Vagina (tissue), 2 donors: ENCODE data around the gene ZNF830. TPM values are rescaled to one million over a fixed set of nuclear protein-coding genes. Genes with fewer than 3 reads are reported as not detected.

Experiments
- DNase-seq, 2 donors: peaks; one replicate each; pipeline ENCODE4 v3.0.0-alpha.2; 2017; ENCODE audit errors: extremely low spot score in 2 of 2
- H3K27ac ChIP-seq: fragments of 200-600 bp; sonication (generic); one replicate; pipeline ENCODE4 v1.5.1; 2019
- H3K27me3 ChIP-seq: fragments of 200-600 bp; sonication (generic); one replicate; pipeline ENCODE4 v1.5.1; 2019
- H3K36me3 ChIP-seq, 2 donors: fragments of 200-600 bp; sonication (generic); one replicate each; pipeline ENCODE4 v1.5.1; 2017 to 2019
- H3K4me1 ChIP-seq: fragments of 200-600 bp; sonication (generic); one replicate; pipeline ENCODE4 v1.5.1; 2019
- H3K4me3 ChIP-seq, 2 donors: fragments of 200-600 bp; sonication (generic); 1 replicate in 1 of 2; 2 replicates in 1 of 2; pipeline ENCODE4 v1.5.1; 2016 to 2019
- H3K9me3 ChIP-seq: fragments of 200-600 bp; sonication (generic); one replicate; pipeline ENCODE4 v1.5.1; 2019
- POLR2A ChIP-seq, 2 donors: fragments of 450-650 bp; IDR thresholded peaks; one replicate each; pipeline ENCODE4 v1.6.1; 2017; ENCODE audit warnings: antibody characterized with exemption in 2 of 2, mild to moderate bottlenecking in 2 of 2, moderate library complexity in 2 of 2
- POLR2AphosphoS5 ChIP-seq, 2 donors: sonication (generic); formaldehyde crosslinking; IDR thresholded peaks; one replicate each; pipeline ENCODE4 v1.9.0; 2017; ENCODE audit warnings: antibody characterized with exemption in 2 of 2, mild to moderate bottlenecking in 2 of 2, low read depth in 1 of 2; ENCODE audit not compliant: insufficient read depth in 1 of 2
- intact Hi-C: fragments of 100-400 bp; cut with DNase I; formaldehyde crosslinking; loops from one replicate; pipeline ENCODE4 v1.15.1; 2023
- total RNA-seq: library from RNA; depleted of rRNA; stranded (reverse); fragments of >200 nt; gene quantifications from one replicate; pipeline ENCODE4 v1.2.3, GENCODE V29; 2016
- TF ChIP-seq, protein P1 (sequence below), 3 experiments: fragments of 450-650 bp in 2 of 3; fragments of 200-600 bp in 1 of 3; sonication (generic) in 1 of 3; IDR thresholded peaks; one replicate each; pipeline ENCODE4 v1.5.1; 2017 to 2019; ENCODE audit warnings: antibody characterized with exemption in 3 of 3, mild to moderate bottlenecking in 2 of 3, moderate library complexity in 2 of 3

ZNF830 gene
- total RNA-seq, 1 donor from 2014 or later, result 7.6 TPM

DNA sequence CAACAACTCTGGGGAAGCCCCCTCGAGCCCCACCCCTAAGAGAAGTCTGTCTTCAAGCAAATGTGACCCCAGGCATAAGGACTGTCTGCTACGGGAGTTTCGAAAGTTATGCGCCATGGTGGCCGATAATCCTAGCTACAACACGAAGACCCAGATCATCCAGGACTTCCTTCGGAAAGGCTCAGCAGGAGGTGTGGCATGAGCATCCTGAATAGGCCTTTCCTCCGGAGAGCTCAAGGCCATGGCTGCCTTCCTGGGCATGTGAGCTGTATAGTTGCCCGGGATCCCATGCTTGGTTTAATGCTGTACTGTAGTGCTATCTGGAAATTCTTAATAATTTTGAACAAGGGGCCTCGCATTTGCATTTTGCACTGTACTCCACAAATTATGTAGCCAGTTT is 28.1 kb downstream of the ZNF830 start:
- Histone ChIP-seq H3K27me3 (no peaks in the 10 kb centered on the region), H3K4me1 (no peaks in the 10 kb centered on the region), H3K27ac (no peak overlapping the region), H3K9me3 (no peaks in the 10 kb centered on the region), H3K4me3 (no peak overlapping the region), H3K36me3 (peaks cover 0 to 59% of the 10 kb centered on the region in 2 donors)
- DNase-seq, result no peak
- intact Hi-C loops, result no loop called here
- TF ChIP-seq, protein P1, sequence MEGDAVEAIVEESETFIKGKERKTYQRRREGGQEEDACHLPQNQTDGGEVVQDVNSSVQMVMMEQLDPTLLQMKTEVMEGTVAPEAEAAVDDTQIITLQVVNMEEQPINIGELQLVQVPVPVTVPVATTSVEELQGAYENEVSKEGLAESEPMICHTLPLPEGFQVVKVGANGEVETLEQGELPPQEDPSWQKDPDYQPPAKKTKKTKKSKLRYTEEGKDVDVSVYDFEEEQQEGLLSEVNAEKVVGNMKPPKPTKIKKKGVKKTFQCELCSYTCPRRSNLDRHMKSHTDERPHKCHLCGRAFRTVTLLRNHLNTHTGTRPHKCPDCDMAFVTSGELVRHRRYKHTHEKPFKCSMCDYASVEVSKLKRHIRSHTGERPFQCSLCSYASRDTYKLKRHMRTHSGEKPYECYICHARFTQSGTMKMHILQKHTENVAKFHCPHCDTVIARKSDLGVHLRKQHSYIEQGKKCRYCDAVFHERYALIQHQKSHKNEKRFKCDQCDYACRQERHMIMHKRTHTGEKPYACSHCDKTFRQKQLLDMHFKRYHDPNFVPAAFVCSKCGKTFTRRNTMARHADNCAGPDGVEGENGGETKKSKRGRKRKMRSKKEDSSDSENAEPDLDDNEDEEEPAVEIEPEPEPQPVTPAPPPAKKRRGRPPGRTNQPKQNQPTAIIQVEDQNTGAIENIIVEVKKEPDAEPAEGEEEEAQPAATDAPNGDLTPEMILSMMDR (IDR thresholded peaks at IDR 0.05), result no peak

DNA sequence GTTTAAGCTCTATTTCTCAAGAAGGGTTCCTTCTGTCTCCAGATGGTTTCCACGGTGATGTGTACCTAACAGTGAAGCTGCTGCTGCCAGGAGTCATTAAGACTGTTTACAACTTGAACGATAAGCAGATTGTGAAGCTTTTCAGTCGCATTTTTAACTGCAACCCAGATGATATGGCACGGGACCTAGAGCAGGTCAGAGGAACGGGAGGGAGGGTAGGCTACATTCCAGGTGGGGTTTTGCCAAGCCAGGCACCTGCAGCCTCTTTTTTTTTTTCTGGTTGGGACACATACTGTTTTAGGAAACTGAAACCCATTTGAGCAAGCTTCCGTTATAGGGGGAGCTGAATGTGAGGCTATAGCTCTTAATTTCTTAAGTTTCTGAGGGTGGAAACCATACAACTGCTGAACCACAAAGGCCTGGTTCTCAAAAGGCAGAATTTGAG is 29.6 kb downstream of the ZNF830 start:
- Histone ChIP-seq H3K27me3 (no peaks in the 10 kb centered on the region), H3K4me1 (no peaks in the 10 kb centered on the region), H3K9me3 (no peaks in the 10 kb centered on the region), H3K27ac (no peak overlapping the region), H3K36me3 (peaks cover 0 to 65% of the 10 kb centered on the region in 2 donors), H3K4me3 (no peak overlapping the region)
- intact Hi-C loops, result no loop called here
- TF ChIP-seq POLR2A (IDR thresholded peaks at IDR 0.05) (no peak), POLR2AphosphoS5 (IDR thresholded peaks at IDR 0.05; ENCODE audit: insufficient read depth in 1 of 2, low read depth in 1 of 2) (no peak)
- TF ChIP-seq, protein P1 (IDR thresholded peaks at IDR 0.05), result no peak
- no peak for DNase-seq

DNA sequence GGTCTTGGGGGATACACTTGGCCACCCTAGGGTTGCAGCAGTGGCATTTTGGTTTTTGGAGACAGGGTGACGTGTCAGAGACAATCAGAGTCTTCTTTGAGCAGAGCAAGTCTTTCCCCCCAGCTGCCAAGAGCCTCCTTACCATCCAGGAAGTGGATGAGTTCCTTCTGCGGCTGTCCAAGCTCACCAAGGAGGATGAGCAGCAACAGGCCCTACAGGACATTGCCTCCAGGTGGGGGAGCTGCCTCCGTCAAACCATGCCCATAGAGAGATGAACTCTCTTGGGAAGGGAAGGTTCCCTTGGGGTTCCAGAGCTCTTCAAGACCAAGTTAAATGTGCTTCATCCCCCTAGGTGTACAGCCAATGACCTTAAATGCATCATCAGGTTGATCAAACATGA is 30.3 kb downstream of the ZNF830 start:
- TF ChIP-seq, protein P1 (IDR thresholded peaks at IDR 0.05), result no peak
- TF ChIP-seq POLR2A (IDR thresholded peaks at IDR 0.05) (no peak), POLR2AphosphoS5 (IDR thresholded peaks at IDR 0.05; ENCODE audit: insufficient read depth in 1 of 2, low read depth in 1 of 2) (no peak)
- intact Hi-C loops, result no loop called here
- DNase-seq, result no peak
- no peak overlapping the region for H3K27ac ChIP-seq
- H3K4me3 ChIP-seq, result no peak overlapping the region
- H3K36me3 ChIP-seq, result peaks cover 0 to 60% of the 10 kb centered on the region in 2 donors
- no peaks in the 10 kb centered on the region for H3K9me3 ChIP-seq
- no peaks in the 10 kb centered on the region for H3K27me3 ChIP-seq
- H3K4me1 ChIP-seq, result peaks cover 1% of the 10 kb centered on the region

DNA sequence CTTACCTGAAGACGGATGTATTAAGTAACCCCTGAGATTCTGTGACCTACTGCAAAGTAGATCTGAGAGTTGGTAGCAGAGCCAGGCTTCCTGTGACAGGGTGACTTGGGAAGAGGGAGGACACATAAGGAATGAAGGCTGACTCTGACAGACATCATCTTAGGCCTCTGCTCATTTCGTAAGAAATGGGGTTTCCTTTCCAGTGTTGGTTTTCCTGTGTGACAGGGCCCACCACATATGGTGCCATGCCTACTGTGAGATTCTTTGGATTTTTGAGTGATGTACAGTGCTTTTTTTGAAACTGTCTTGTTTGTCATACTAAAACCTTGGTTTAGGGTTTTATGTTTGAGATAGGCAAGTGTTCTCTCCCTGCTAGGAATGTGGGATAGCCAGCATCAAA is 31.7 kb downstream of the ZNF830 start:
- Histone ChIP-seq H3K36me3 (peaks cover 0 to 56% of the 10 kb centered on the region in 2 donors), H3K4me3 (no peak overlapping the region), H3K4me1 (peaks cover 15% of the 10 kb centered on the region), H3K27ac (no peak overlapping the region), H3K9me3 (no peaks in the 10 kb centered on the region), H3K27me3 (no peaks in the 10 kb centered on the region)
- TF ChIP-seq POLR2A (IDR thresholded peaks at IDR 0.05), result no peak
- TF ChIP-seq POLR2AphosphoS5 (IDR thresholded peaks at IDR 0.05; ENCODE audit: insufficient read depth in 1 of 2, low read depth in 1 of 2), result no peak
- TF ChIP-seq, protein P1 (IDR thresholded peaks at IDR 0.05), result no peak
- intact Hi-C loops, result no loop called here
- DNase-seq, result no peak

DNA sequence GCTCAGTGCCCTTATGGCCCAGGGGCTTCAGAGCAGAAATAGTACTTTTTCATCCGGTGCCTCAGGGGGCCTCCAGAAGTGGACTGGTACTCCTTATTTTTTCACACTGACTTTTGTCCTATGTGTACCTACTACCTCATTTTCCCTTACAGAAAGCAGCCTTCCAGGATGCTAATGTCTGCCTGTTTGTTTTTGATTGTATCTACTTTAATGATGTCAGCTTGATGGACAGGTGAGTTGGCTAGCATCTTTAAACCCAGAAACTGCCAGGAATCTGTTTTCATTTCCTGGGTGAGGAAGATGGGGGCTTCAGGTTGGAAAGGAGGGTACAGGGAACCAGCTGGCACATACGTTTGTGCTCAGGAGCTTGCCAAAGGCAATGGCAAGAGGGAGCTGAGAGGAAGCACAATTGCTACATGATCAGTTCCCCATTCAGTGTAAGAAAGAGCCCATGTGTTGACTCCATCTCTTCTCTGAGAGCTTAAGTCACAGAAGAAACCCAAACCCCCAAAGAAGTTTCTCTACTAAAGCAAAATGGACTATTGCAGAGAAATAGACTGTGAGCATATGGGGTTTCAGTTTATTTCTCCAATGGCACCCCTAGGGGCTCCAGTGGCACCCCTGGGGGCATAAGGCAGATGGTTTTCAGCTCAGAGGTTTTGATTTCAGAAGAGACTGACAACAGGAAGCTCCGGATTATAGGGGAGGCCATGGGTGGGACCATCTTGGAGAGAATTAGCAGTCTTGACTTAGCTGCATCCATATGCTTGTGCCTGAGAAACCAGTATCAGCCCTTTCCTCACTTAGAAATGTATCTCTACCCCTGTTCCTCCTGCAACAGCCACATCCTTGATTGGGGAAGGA is 35.3 kb downstream of the ZNF830 start:
- DNase-seq, result no peak
- intact Hi-C loops, result no loop called here
- H3K9me3 ChIP-seq, result no peaks in the 10 kb centered on the region
- H3K4me3 ChIP-seq, result no peak overlapping the region
- TF ChIP-seq POLR2A (IDR thresholded peaks at IDR 0.05) (no peak), POLR2AphosphoS5 (IDR thresholded peaks at IDR 0.05; ENCODE audit: insufficient read depth in 1 of 2, low read depth in 1 of 2) (no peak)
- TF ChIP-seq, protein P1 (IDR thresholded peaks at IDR 0.05), result no peak
- H3K27me3 ChIP-seq, result no peaks in the 10 kb centered on the region
- peak overlapping the region; percentile 38 for H3K27ac ChIP-seq
- H3K4me1 ChIP-seq, result peaks cover 19% of the 10 kb centered on the region
- peaks cover 0 to 35% of the 10 kb centered on the region in 2 donors for H3K36me3 ChIP-seq
